A549 (cell line): ENCODE data around the gene MAP4K2. TPM values are rescaled to one million over a fixed set of nuclear protein-coding genes. Genes with fewer than 3 reads are reported as not detected.

Experiments
- ATAC-seq, 2 experiments: fragments of 200-7000 bp in 1 of 2; fragments of >200 bp in 1 of 2; cut with Nextera tagmentation in 1 of 2; cut with Tn5 transposase in 1 of 2; 3 replicates each; pipeline versions ENCODE4 v1.8.0 to v1.9.1; 2018 to 2020; ENCODE audit warnings: mild to moderate bottlenecking in 1 of 2, moderate library complexity in 1 of 2
- CTCF ChIA-PET: fragments of 300-600 bp; sonication (Branson Sonifier 250); formaldehyde crosslinking; extraction: SDS; loops from one replicate; lab custom pipeline; 2021; ENCODE audit warnings: antibody characterized with exemption, inconsistent platforms; lab: Yijun Ruan, JAX
- POLR2A ChIA-PET: fragments of 350-600 bp; formaldehyde crosslinking; extraction: SDS; loops from one replicate; lab custom pipeline; 2021; ENCODE audit warnings: antibody characterized with exemption, inconsistent platforms; lab: Yijun Ruan, JAX
- DNase-seq, 2 experiments: peaks; one replicate each; pipeline versions ENCODE4 v3.0.0 to v3.0.0-alpha.2; 2011 to 2016; ENCODE audit warnings: low read depth in 1 of 2, low spot score in 1 of 2
- FAIRE-seq: peaks from 2 replicates; lab custom pipeline; 2011; peaks lifted over from hg19 to GRCh38; lab: Jason Lieb, UNC
- H3K27ac ChIP-seq, 2 experiments: fragments of >200 bp; sonication (Bioruptor Twin); formaldehyde crosslinking; 3 replicates each; pipeline ENCODE4 v1.5.1; 2016 to 2017
- H3K4me1 ChIP-seq: fragments of >200 bp; sonication (Bioruptor Twin); formaldehyde crosslinking; 3 replicates; pipeline ENCODE4 v1.6.1; 2016
- H3K4me2 ChIP-seq: fragments of >200 bp; sonication (Bioruptor Twin); formaldehyde crosslinking; 3 replicates; pipeline ENCODE4 v1.6.1; 2016
- H3K4me3 ChIP-seq: fragments of >200 bp; sonication (Bioruptor Twin); formaldehyde crosslinking; 3 replicates; pipeline ENCODE4 v1.5.1; 2016
- H3K9me3 ChIP-seq: fragments of >200 bp; sonication (Bioruptor Twin); formaldehyde crosslinking; 3 replicates; pipeline ENCODE4 v1.6.1; 2016
- BHLHE40 ChIP-seq: IDR thresholded peaks from 2 replicates; pipeline ENCODE4 v1.6.1; 2012; ENCODE audit warnings: low read depth, low read length, inconsistent platforms
- CBX8 ChIP-seq: fragments of 200-600 bp; sonication (generic); IDR thresholded peaks from 2 replicates; pipeline ENCODE4 v1.6.1; 2016
- CHD4 ChIP-seq: fragments of 200-600 bp; sonication (generic); IDR thresholded peaks from 2 replicates; pipeline ENCODE4 v1.6.1; 2016; ENCODE audit warnings: antibody characterized with exemption, mild to moderate bottlenecking, borderline replicate concordance
- CTCF ChIP-seq: fragments of >200 bp; sonication (Bioruptor Twin); formaldehyde crosslinking; IDR thresholded peaks from 3 replicates; pipeline ENCODE4 v1.5.1; 2016
- EHMT2 ChIP-seq: fragments of 200-600 bp; sonication (generic); IDR thresholded peaks from 2 replicates; pipeline ENCODE4 v1.6.1; 2016; ENCODE audit warnings: antibody characterized with exemption, low read depth, mild to moderate bottlenecking, moderate library complexity
- ELK1 ChIP-seq: fragments of 150-350 bp; IDR thresholded peaks from 2 replicates; pipeline ENCODE4 v1.6.1; 2014; ENCODE audit warnings: low read depth, mild to moderate bottlenecking, low read length
- FOSB ChIP-seq: fragments of 250-450 bp; sonication (Bioruptor Pico); IDR thresholded peaks from 2 replicates; pipeline ENCODE4 v1.5.0; 2020; ENCODE audit warnings: mild to moderate bottlenecking, moderate library complexity
- FOXS1 ChIP-seq: fragments of 250-450 bp; sonication (Bioruptor Pico); IDR thresholded peaks from 2 replicates; pipeline ENCODE4 v1.5.0; 2020; ENCODE audit warnings: mild to moderate bottlenecking, moderate library complexity
- GATA3 ChIP-seq: IDR thresholded peaks from 2 replicates; pipeline ENCODE4 v1.6.1; 2012; ENCODE audit warnings: borderline replicate concordance
- HOXA7 ChIP-seq: fragments of 250-450 bp; sonication (Bioruptor Pico); IDR thresholded peaks from 2 replicates; pipeline ENCODE4 v1.5.0; 2020; ENCODE audit warnings: mild to moderate bottlenecking, moderate library complexity
- HOXB13 ChIP-seq: fragments of 250-450 bp; sonication (Bioruptor Pico); IDR thresholded peaks from 2 replicates; pipeline ENCODE4 v1.5.0; 2020; ENCODE audit warnings: low read depth, mild to moderate bottlenecking, moderate library complexity
- HOXB5 ChIP-seq: fragments of 250-450 bp; sonication (Bioruptor Pico); IDR thresholded peaks from 2 replicates; pipeline ENCODE4 v1.5.0; 2020; ENCODE audit warnings: mild to moderate bottlenecking, moderate library complexity
- JUN ChIP-seq, 2 experiments: fragments of >200 bp; sonication (Bioruptor Twin); formaldehyde crosslinking; IDR thresholded peaks; 2 replicates in 1 of 2; 3 replicates in 1 of 2; pipeline ENCODE4 v1.6.1; 2016 to 2017
- KDM1A ChIP-seq: fragments of 200-600 bp; sonication (generic); IDR thresholded peaks from 2 replicates; pipeline ENCODE4 v1.6.1; 2016; ENCODE audit warnings: low read depth, mild to moderate bottlenecking
- MAX ChIP-seq: IDR thresholded peaks from 2 replicates; pipeline ENCODE4 v1.6.1; 2012
- NPAS2 ChIP-seq: fragments of 250-450 bp; sonication (Bioruptor Pico); IDR thresholded peaks from 2 replicates; pipeline ENCODE4 v1.8.0; 2022; ENCODE audit warnings: mild to moderate bottlenecking, moderate library complexity, borderline replicate concordance
- POLR2A ChIP-seq: IDR thresholded peaks from 2 replicates; pipeline ENCODE4 v1.6.1; 2012; ENCODE audit warnings: mild to moderate bottlenecking, low read length
- POLR2AphosphoS2 ChIP-seq: conservative IDR thresholded peaks from 2 replicates; pipeline ENCODE4 v1.6.1; 2012; ENCODE audit warnings: low read length, improper control_type of control experiment, inconsistent platforms
- RAD21 ChIP-seq, 2 experiments: fragments of >200 bp in 1 of 2; sonication (Bioruptor Twin) in 1 of 2; formaldehyde crosslinking in 1 of 2; IDR thresholded peaks in 1 of 2; conservative IDR thresholded peaks in 1 of 2; 2 replicates in 1 of 2; 3 replicates in 1 of 2; pipeline ENCODE4 v1.6.1; 2012 to 2018; ENCODE audit warnings: inconsistent platforms in 1 of 2
- RARB ChIP-seq: fragments of 250-450 bp; sonication (Bioruptor Pico); IDR thresholded peaks from 2 replicates; pipeline ENCODE4 v1.8.0; 2021; ENCODE audit warnings: mild to moderate bottlenecking, moderate library complexity
- RCOR1 ChIP-seq: fragments of 150-350 bp; IDR thresholded peaks from 2 replicates; pipeline ENCODE4 v1.6.1; 2014; ENCODE audit warnings: antibody characterized with exemption, low read length, low read depth
- REST ChIP-seq: fragments of 200-600 bp; sonication (generic); IDR thresholded peaks from 2 replicates; pipeline ENCODE4 v1.6.1; 2016; ENCODE audit warnings: antibody characterized with exemption, mild to moderate bottlenecking, moderate library complexity
- SMC3 ChIP-seq: fragments of >200 bp; sonication (Bioruptor Twin); formaldehyde crosslinking; IDR thresholded peaks from 3 replicates; pipeline ENCODE4 v1.6.1; 2018; ENCODE audit warnings: inconsistent platforms
- WGBS: methylation state at CpG from one replicate; pipeline ENCODE4 v1.1.6; 2017; ENCODE audit errors: missing lambda C conversion rate; 5-methylcytosine and 5-hydroxymethylcytosine counted together
- polyA minus RNA-seq: library from RNA; depleted of rRNA, polyadenylated mRNA; stranded (reverse); fragments of >200 nt; gene quantifications from 2 replicates; pipeline ENCODE4 v1.2.3, GENCODE V29; 2011; rRNA and poly(A)+ RNA removed
- polyA plus RNA-seq, 4 experiments: library from polyadenylated mRNA; depleted of rRNA in 3 of 4; stranded (reverse); fragments of >200 nt; fragmentation: RNase III in 1 of 4; extraction: RNeasy Plus Mini Kit Qiagen cat#74134 plus additional on column Dnase treatment in 1 of 4; gene quantifications; 2 replicates in 3 of 4; 3 replicates in 1 of 4; pipeline ENCODE4 v1.2.3, GENCODE V29; 2011 to 2017

The MAP4K2 gene
- polyA plus RNA-seq (2011; rRNA removed): 9.4 and 10.2 TPM in 2 replicates
- 13.1 and 13.5 TPM in 2 replicates for polyA plus RNA-seq (2012; cell fraction: cytosol; rRNA removed)
- 25.7 and 33.8 TPM in 2 replicates for polyA plus RNA-seq (2012; cell fraction: nucleus; rRNA removed)
- polyA plus RNA-seq (2017; fragmentation: RNase III; extraction: RNeasy Plus Mini Kit Qiagen cat#74134 plus additional on column Dnase treatment): 8.4 to 10.6 TPM (median 9.9 TPM) in 3 replicates
- 11.3 and 17.7 TPM in 2 replicates for polyA minus RNA-seq

- TF ChIP-seq CTCF: peak; percentile 34; the same call in 2 of the 3 replicates
- no peak for TF ChIP-seq RCOR1
- TF ChIP-seq JUN (IDR thresholded peaks at IDR 0.05): peak; percentile 62 to 74; a peak in 3 of 5 replicates
- TF ChIP-seq SMC3: 0 out of 3 replicates have a peak, but pooled peaks have one; percentile 21
- TF ChIP-seq RAD21 (conservative IDR thresholded peaks at IDR 0.05 in 1 of 2, IDR thresholded peaks at IDR 0.05 in 1 of 2): 0 out of 5 replicates have a peak, but pooled peaks of 1 of the 2 experiments have one; percentile 19
- POLR2A ChIA-PET: no interaction called here
- peak; percentile 77 to 85 for DNase-seq
- Histone ChIP-seq H3K4me2 (peak within 1 kb of the TSS; percentile 73), H3K9me3 (no peaks in the 10 kb centered on the region), H3K27ac (peak within 1 kb of the TSS; percentile 77 to 89), H3K4me1 (peaks cover 23% of the 10 kb centered on the region), H3K4me3 (peak within 1 kb of the TSS; percentile 61)
- CTCF ChIA-PET: interaction anchor here (0.7 to 7.8 kb wide), 13 partner anchors 9 to 354 kb away, joined by 3 to 79 read pairs (median 3); partner anchors contain the start of gene SAC3D1
- FAIRE-seq: no peak
- 0% methylated on average over 27 of the region's 58 CpGs for WGBS
- peak; percentile 80 to 89 for ATAC-seq
Measured at GRCh38 chr11:64803158-64803845, at the start of gene MAP4K2. Gene MAP4K2 (minus strand): TSS chr11:64803214. CDS start chr11:64803149, 65 bp downstream.

- TF ChIP-seq SMC3 (no peak), POLR2AphosphoS2 (0 out of 2 replicates have a peak, but pooled peaks have one; percentile 3)
- no peak for ATAC-seq
- Histone ChIP-seq H3K4me1 (peaks cover 93% of the 10 kb centered on the region), H3K27ac (peak overlapping the region; percentile 52 to 92; a peak in 5 of 6 replicates), H3K4me3 (no peak overlapping the region), H3K9me3 (no peaks in the 10 kb centered on the region), H3K4me2 (no peak overlapping the region)
- CTCF ChIA-PET: interaction anchor here (1.4 to 39.4 kb wide), 5 partner anchors 4 to 162 kb away, joined by 3 to 1607 read pairs (median 462); partner anchors contain the start of genes ARL2, CDC42BPG and EHD1
- POLR2A ChIA-PET: no interaction called here
- WGBS: 90% methylated on average over 6 of the region's 8 CpGs
- no peak for DNase-seq
- no peak for FAIRE-seq
Measured at GRCh38 chr11:64851831-64852351, 48.9 kb upstream of the MAP4K2 start.

- no peak for TF ChIP-seq RARB
- TF ChIP-seq MAX: no peak
- no peak for TF ChIP-seq HOXB5 (CRISPR knock-in tag)
- no peak for TF ChIP-seq NPAS2 (CRISPR knock-in tag)
- TF ChIP-seq HOXA7 (CRISPR knock-in tag): no peak
- TF ChIP-seq FOSB: no peak
- TF ChIP-seq BHLHE40: no peak
- no peak for TF ChIP-seq POLR2A
- TF ChIP-seq HOXB13 (CRISPR knock-in tag): no peak
- no peak for TF ChIP-seq KDM1A
- TF ChIP-seq FOXS1 (CRISPR knock-in tag): no peak
- no peak for TF ChIP-seq POLR2AphosphoS2
- TF ChIP-seq ELK1: no peak
- TF ChIP-seq EHMT2: no peak
- no peak for TF ChIP-seq CHD4
- TF ChIP-seq REST: no peak
- TF ChIP-seq GATA3: no peak
- TF ChIP-seq CBX8: no peak
- no peak for TF ChIP-seq SMC3
- H3K4me1 ChIP-seq: peaks cover 92% of the 10 kb centered on the region
- no peak for FAIRE-seq
- CTCF ChIA-PET: interaction anchor here (1.4 to 39.4 kb wide), 5 partner anchors 3 to 145 kb away, joined by 3 to 1607 read pairs (median 462); partner anchors contain the start of genes BATF2, CDC42BPG and EHD1
- ATAC-seq: no peak
- H3K9me3 ChIP-seq: no peaks in the 10 kb centered on the region
- WGBS: 56% methylated on average over 11 of the region's 13 CpGs
- H3K4me2 ChIP-seq: peak overlapping the region; percentile 23; the same call in 1 of the 3 replicates
- POLR2A ChIA-PET: interaction anchor here (1.4 kb wide), 1 partner anchor 27 kb away, joined by 3 read pairs; the partner anchor contains the start of gene EHD1
- H3K27ac ChIP-seq: peak overlapping the region; percentile 52 to 92
- no peak for DNase-seq
- no peak overlapping the region for H3K4me3 ChIP-seq
Measured at GRCh38 chr11:64850979-64851567, 48.1 kb upstream of the MAP4K2 start.
